Neuronal stem cell (in vitro differentiated cells): Measurements from ENCODE around the gene APCDD1.

Experiments
- DNase-seq: peaks from one replicate; pipeline ENCODE4 v3.0.0-alpha.2; 2013; ENCODE audit warnings: low spot score
- H2AFZ ChIP-seq: one replicate; pipeline ENCODE4 v1.6.1; 2013; ENCODE audit warnings: mild to moderate bottlenecking, low read length, inconsistent platforms
- H2AK5ac ChIP-seq: 2 replicates; pipeline ENCODE4 v1.6.1; 2013; ENCODE audit warnings: low read depth, mild to moderate bottlenecking, inconsistent platforms, low read length, moderate library complexity, mixed read lengths
- H2BK120ac ChIP-seq: 2 replicates; pipeline ENCODE4 v1.6.1; 2013; ENCODE audit warnings: low read depth, mild to moderate bottlenecking, inconsistent platforms, low read length, moderate library complexity, mixed read lengths
- H2BK12ac ChIP-seq: one replicate; pipeline ENCODE4 v1.6.1; 2013; ENCODE audit warnings: low read length, inconsistent platforms
- H2BK15ac ChIP-seq: 2 replicates; pipeline ENCODE4 v1.6.1; 2013; ENCODE audit warnings: mild to moderate bottlenecking, low read length, inconsistent platforms, mixed read lengths
- H2BK5ac ChIP-seq: one replicate; pipeline ENCODE4 v1.6.1; 2013; ENCODE audit warnings: inconsistent platforms, mild to moderate bottlenecking, low read length, moderate library complexity
- H3K14ac ChIP-seq: one replicate; pipeline ENCODE4 v1.6.1; 2013; ENCODE audit warnings: low read length, inconsistent platforms
- H3K18ac ChIP-seq: 2 replicates; pipeline ENCODE4 v1.6.1; 2013; ENCODE audit warnings: low read length, inconsistent platforms
- H3K23ac ChIP-seq: 2 replicates; pipeline ENCODE4 v1.6.1; 2013; ENCODE audit warnings: low read depth, mild to moderate bottlenecking, mixed read lengths, low read length, inconsistent platforms; ENCODE audit not compliant: poor library complexity
- H3K27ac ChIP-seq: replicated peaks from 3 replicates; pipeline ENCODE4 v1.5.1; 2013; ENCODE audit warnings: low read length, inconsistent platforms
- H3K27me3 ChIP-seq, 3 experiments: 2 replicates each; pipeline ENCODE4 v1.6.1; 2013; ENCODE audit warnings: low read length in 3 of 3, mild to moderate bottlenecking in 2 of 3, inconsistent platforms in 1 of 3, low read depth in 1 of 3, mixed read lengths in 1 of 3, moderate library complexity in 1 of 3; ENCODE audit not compliant: control insufficient read depth in 3 of 3, insufficient read depth in 3 of 3
- H3K36me3 ChIP-seq, 2 donors: replicated peaks in 1 of 2; 2 replicates each; pipeline ENCODE4 v1.6.1; 2013; ENCODE audit warnings: low read length in 2 of 2; ENCODE audit not compliant: control insufficient read depth in 2 of 2, insufficient read depth in 2 of 2
- H3K4ac ChIP-seq: 2 replicates; pipeline ENCODE4 v1.6.1; 2013; ENCODE audit warnings: inconsistent platforms, mild to moderate bottlenecking, low read length, moderate library complexity
- H3K4me1 ChIP-seq, 2 donors: 1 replicate in 1 of 2; 2 replicates in 1 of 2; pipeline ENCODE4 v1.6.1; 2013; ENCODE audit warnings: low read length in 2 of 2, low read depth in 1 of 2; ENCODE audit not compliant: control insufficient read depth in 2 of 2, insufficient read depth in 1 of 2
- H3K4me2 ChIP-seq: one replicate; pipeline ENCODE4 v1.6.1; 2013; ENCODE audit warnings: mild to moderate bottlenecking, low read length, inconsistent platforms; ENCODE audit not compliant: insufficient read depth, poor library complexity, severe bottlenecking
- H3K4me3 ChIP-seq, 2 donors: 2 replicates each; pipeline ENCODE4 v1.5.1; 2013; ENCODE audit warnings: low read length in 2 of 2, mild to moderate bottlenecking in 2 of 2, inconsistent platforms in 1 of 2, moderate library complexity in 1 of 2
- H3K79me1 ChIP-seq: one replicate; pipeline ENCODE4 v1.6.1; 2013; ENCODE audit warnings: low read depth, mild to moderate bottlenecking, inconsistent platforms, low read length, moderate library complexity
- H3K9ac ChIP-seq: one replicate; pipeline ENCODE4 v1.6.1; 2013; ENCODE audit warnings: mild to moderate bottlenecking, low read depth, low read length, inconsistent platforms; ENCODE audit not compliant: poor library complexity
- H3K9me3 ChIP-seq, 2 donors: replicated peaks in 1 of 2; 2 replicates each; pipeline versions ENCODE3 to v1.6.1; 2013; ENCODE audit warnings: low read length in 2 of 2, mild to moderate bottlenecking in 2 of 2, inconsistent platforms in 1 of 2, low read depth in 1 of 2, mixed read lengths in 1 of 2, moderate library complexity in 1 of 2; ENCODE audit not compliant: control insufficient read depth in 2 of 2, insufficient read depth in 1 of 2
- H4K8ac ChIP-seq: one replicate; pipeline ENCODE4 v1.6.1; 2013; ENCODE audit warnings: low read depth, mild to moderate bottlenecking, inconsistent platforms, low read length, moderate library complexity
- H4K91ac ChIP-seq: one replicate; pipeline ENCODE4 v1.6.1; 2013; ENCODE audit warnings: low read length, low read depth, mild to moderate bottlenecking, inconsistent platforms; ENCODE audit not compliant: poor library complexity
- WGBS, 2 donors: extraction: QIAGEN DNeasy Blood & Tissue Kit; methylation state at CpG; one replicate each; pipeline ENCODE4 v1.1.7; 2013; ENCODE audit warnings: missing lambda C conversion rate in 2 of 2, mixed read lengths in 1 of 2; ENCODE audit not compliant: insufficient read length in 2 of 2, insufficient replicate concordance in 1 of 2; ENCODE audit errors: extremely low coverage in 2 of 2; 5-methylcytosine and 5-hydroxymethylcytosine counted together

APCDD1 gene

GRCh38 chr18:10421859-10422258, 32.6 kb upstream of the APCDD1 start:
- Histone ChIP-seq H3K27me3 (no peaks in the 10 kb centered on the region), H3K9ac (no peak overlapping the region), H3K4me1 (peaks cover 0 to 5% of the 10 kb centered on the region in 2 donors), H2BK15ac (no peak overlapping the region), H2BK12ac (no peak overlapping the region), H3K79me1 (no peaks in the 10 kb centered on the region), H3K4me2 (no peak overlapping the region), H3K27ac (no peak overlapping the region), H3K14ac (no peak overlapping the region), H3K4me3 (no peak overlapping the region), H4K91ac (no peak overlapping the region), H3K4ac (no peak overlapping the region), H2AFZ (no peak overlapping the region), H2AK5ac (no peak overlapping the region), H3K18ac (no peak overlapping the region), H4K8ac (no peak overlapping the region), H3K9me3 (peaks cover 2 to 13% of the 10 kb centered on the region in 2 donors), H3K23ac (no peak overlapping the region), H2BK120ac (no peak overlapping the region), H2BK5ac (no peak overlapping the region), H3K36me3 (no peaks in the 10 kb centered on the region)
- no peak for DNase-seq
- WGBS, 2 donors: no CpG with 5 or more reads among the region's 5 CpGs

DNA sequence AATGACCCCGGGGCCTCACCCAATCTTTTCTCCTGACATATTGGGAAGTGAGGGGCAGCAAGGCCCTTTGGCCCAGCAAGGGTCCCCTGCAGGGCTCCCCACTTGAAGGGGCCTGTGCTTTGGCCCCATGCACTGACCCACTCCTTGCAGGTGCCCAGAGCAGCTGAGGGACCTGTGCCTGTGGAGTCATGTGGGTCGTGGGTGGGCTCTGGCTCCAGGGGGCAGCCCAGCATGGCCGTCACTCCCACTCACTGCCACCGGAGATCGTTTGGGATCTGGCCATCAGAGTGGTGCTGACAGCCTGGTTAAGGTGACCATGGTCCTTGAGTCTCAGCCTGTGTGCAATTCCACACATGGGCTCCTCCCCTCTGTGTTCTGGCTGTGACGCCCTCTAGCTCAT, 31.7 kb upstream of the APCDD1 start:
- Histone ChIP-seq H3K14ac (no peak overlapping the region), H4K91ac (no peak overlapping the region), H3K23ac (peak overlapping the region; percentile 29), H2BK15ac (no peak overlapping the region), H3K4ac (no peak overlapping the region), H3K79me1 (no peaks in the 10 kb centered on the region), H4K8ac (no peak overlapping the region), H3K27ac (no peak overlapping the region), H3K4me1 (peaks cover 0 to 2% of the 10 kb centered on the region in 2 donors), H2BK5ac (no peak overlapping the region), H2BK12ac (no peak overlapping the region), H3K18ac (no peak overlapping the region), H3K4me3 (peak overlapping the region in 1 of 2 donors; percentile 33), H2BK120ac (no peak overlapping the region), H3K4me2 (no peak overlapping the region), H3K9ac (no peak overlapping the region), H3K36me3 (no peaks in the 10 kb centered on the region), H2AFZ (no peak overlapping the region), H3K27me3 (no peaks in the 10 kb centered on the region), H3K9me3 (peaks cover 2 to 13% of the 10 kb centered on the region in 2 donors), H2AK5ac (no peak overlapping the region)
- WGBS, 2 donors: no CpG with 5 or more reads among the region's 6 CpGs
- DNase-seq: no peak

DNA sequence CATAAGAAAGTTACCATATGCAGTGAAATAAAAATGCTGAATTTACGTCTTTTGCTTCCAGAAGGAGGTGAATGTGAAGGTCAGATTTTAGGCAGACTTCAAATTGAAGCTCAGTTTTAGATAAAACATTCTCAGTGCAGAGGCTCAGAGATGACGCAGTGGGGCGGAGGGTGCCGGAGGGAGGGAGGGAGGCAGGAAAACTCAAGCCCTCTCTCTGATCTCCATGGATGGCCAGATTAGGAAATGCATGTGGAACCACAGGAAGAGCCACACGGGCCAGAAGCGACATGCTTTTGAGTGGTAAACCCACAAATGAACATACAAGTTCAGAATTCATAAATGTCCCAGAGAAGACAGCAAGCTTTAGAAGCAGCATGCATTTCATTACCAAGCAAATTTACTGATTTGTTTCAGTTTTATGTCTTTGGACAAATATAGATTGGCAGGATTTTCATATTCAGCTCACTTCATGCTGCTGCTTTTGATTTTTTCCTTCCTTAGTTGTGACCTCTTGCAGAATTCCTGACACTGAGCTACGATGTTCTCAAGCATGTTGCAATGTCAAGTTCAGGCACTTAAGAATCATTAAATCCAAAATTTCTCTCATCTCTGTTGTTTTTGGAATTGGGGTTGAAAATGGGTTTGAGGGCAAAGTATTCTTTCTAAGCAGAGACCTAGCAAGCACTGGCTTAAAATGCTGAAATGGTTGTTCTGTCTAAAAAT, 29.7 kb upstream of the APCDD1 start:
- H3K18ac ChIP-seq: no peak overlapping the region
- no peak overlapping the region for H4K91ac ChIP-seq
- H2BK12ac ChIP-seq: no peak overlapping the region
- no peak overlapping the region for H3K14ac ChIP-seq
- H3K4ac ChIP-seq: no peak overlapping the region
- no peak overlapping the region for H2AFZ ChIP-seq
- H3K36me3 ChIP-seq: no peaks in the 10 kb centered on the region
- no peak for DNase-seq
- no peak overlapping the region for H2BK15ac ChIP-seq
- WGBS, 2 donors: no CpG with 5 or more reads among the region's 7 CpGs
- H3K9ac ChIP-seq: no peak overlapping the region
- no peak overlapping the region for H4K8ac ChIP-seq
- H2BK5ac ChIP-seq: no peak overlapping the region
- H3K4me1 ChIP-seq: no peaks in the 10 kb centered on the region
- no peaks in the 10 kb centered on the region for H3K79me1 ChIP-seq
- peaks cover 2 to 8% of the 10 kb centered on the region in 2 donors for H3K9me3 ChIP-seq
- H3K27ac ChIP-seq: no peak overlapping the region
- no peak overlapping the region for H2BK120ac ChIP-seq
- H2AK5ac ChIP-seq: no peak overlapping the region
- no peaks in the 10 kb centered on the region for H3K27me3 ChIP-seq
- H3K4me2 ChIP-seq: no peak overlapping the region
- no peak overlapping the region for H3K4me3 ChIP-seq
- H3K23ac ChIP-seq: no peak overlapping the region

GRCh38 chr18:10430677-10431076, 23.8 kb upstream of the APCDD1 start:
- no peak overlapping the region for H2AK5ac ChIP-seq
- no peaks in the 10 kb centered on the region for H3K9me3 ChIP-seq
- no peak overlapping the region for H3K4me2 ChIP-seq
- no peaks in the 10 kb centered on the region for H3K27me3 ChIP-seq
- no peak overlapping the region for H2AFZ ChIP-seq
- H3K36me3 ChIP-seq: no peaks in the 10 kb centered on the region
- no peak overlapping the region for H3K14ac ChIP-seq
- no peak overlapping the region for H4K91ac ChIP-seq
- no peak overlapping the region for H3K4ac ChIP-seq
- no peak overlapping the region for H2BK5ac ChIP-seq
- no peak overlapping the region for H3K18ac ChIP-seq
- no peak overlapping the region for H3K4me3 ChIP-seq
- DNase-seq: no peak
- no peak overlapping the region for H2BK120ac ChIP-seq
- no CpG with 5 or more reads among the region's 4 CpGs for WGBS, 2 donors
- H2BK12ac ChIP-seq: no peak overlapping the region
- no peak overlapping the region for H4K8ac ChIP-seq
- H3K27ac ChIP-seq: no peak overlapping the region
- H3K23ac ChIP-seq: no peak overlapping the region
- no peaks in the 10 kb centered on the region for H3K79me1 ChIP-seq
- no peak overlapping the region for H2BK15ac ChIP-seq
- H3K9ac ChIP-seq: no peak overlapping the region
- H3K4me1 ChIP-seq: no peaks in the 10 kb centered on the region
